Fibroblast of the aortic adventitia (primary cell): ENCODE measurements around the gene GRIK3. TPM values are rescaled to one million over a fixed set of nuclear protein-coding genes. Genes with fewer than 3 reads are reported as not detected.

Experiments used
- DNase-seq: peaks from one replicate; pipeline ENCODE4 v3.0.0-alpha.2; 2010; ENCODE audit warnings: low read depth
- H3K4me3 ChIP-seq: 2 replicates; pipeline ENCODE4 v1.5.1; 2011; ENCODE audit warnings: low read depth, mild to moderate bottlenecking, control low read depth, low read length, moderate library complexity
- CTCF ChIP-seq: IDR thresholded peaks from 2 replicates; pipeline ENCODE4 v1.5.1; 2011; ENCODE audit warnings: mild to moderate bottlenecking, low read length, control low read depth, inconsistent platforms; ENCODE audit not compliant: insufficient read depth
- total RNA-seq: library from RNA; depleted of rRNA; stranded (reverse); fragments of >200 nt; gene quantifications from 2 replicates; pipeline ENCODE4 v1.2.3, GENCODE V29; 2012; ENCODE audit warnings: low replicate concordance

Gene GRIK3
- total RNA-seq, 1 donor, result not detected

GRCh38 chr1:37018510-37018909 lies 15.8 kb downstream of the GRIK3 start:
- H3K4me3 ChIP-seq, result no peak overlapping the region
- no peak for TF ChIP-seq CTCF
- no peak for DNase-seq

DNA sequence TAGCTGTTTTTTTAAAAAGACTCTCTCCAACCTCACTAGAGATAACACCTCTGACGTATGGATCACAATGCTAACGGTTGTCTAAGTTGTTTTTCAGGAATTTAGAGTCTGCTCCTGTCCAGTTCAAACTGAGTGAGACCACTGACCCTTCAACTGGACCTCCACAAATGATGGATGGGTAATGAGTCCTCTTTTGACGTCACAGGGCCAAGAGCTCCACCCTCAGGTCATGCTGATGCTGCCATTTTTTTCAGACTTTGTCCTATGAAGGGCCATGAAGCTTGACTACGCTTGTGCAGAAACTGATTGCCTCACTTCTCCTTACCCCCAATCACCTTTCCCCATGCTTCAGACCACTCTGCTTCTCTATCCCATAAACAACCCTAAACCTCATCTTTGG lies 16.6 kb downstream of the GRIK3 start:
- TF ChIP-seq CTCF, result no peak
- DNase-seq, result no peak
- no peak overlapping the region for H3K4me3 ChIP-seq

GRCh38 chr1:37016121-37016520 lies 18.2 kb downstream of the GRIK3 start:
- DNase-seq, result no peak
- TF ChIP-seq CTCF, result no peak
- H3K4me3 ChIP-seq, result no peak overlapping the region

- no peak for DNase-seq
- no peak for TF ChIP-seq CTCF
- no peak overlapping the region for H3K4me3 ChIP-seq
Measured at GRCh38 chr1:37015713-37016112, 18.6 kb downstream of the GRIK3 start.

GRCh38 chr1:37012226-37012625 lies 22.1 kb downstream of the GRIK3 start:
- TF ChIP-seq CTCF, result no peak
- no peak for DNase-seq
- no peak overlapping the region for H3K4me3 ChIP-seq

DNA sequence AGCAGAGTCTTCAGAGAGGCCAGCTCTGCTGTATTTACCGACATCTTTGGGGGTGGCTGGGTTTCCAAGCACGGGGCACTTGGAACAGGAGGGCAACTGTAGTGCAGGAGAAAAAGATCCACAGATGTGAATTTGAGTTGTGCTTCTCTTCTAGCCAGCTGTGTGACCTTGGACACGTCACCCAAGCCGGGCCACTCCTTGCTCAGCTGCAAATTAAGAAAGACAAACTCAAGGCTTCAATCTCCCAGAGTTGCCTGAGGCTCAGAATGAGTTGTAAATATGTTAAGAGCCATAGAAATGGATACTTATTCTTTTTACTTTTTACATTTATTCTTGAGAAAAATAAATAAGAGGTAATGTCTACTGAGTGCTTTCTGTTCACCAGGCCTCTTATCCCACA lies 24.3 kb downstream of the GRIK3 start:
- no peak for DNase-seq
- no peak overlapping the region for H3K4me3 ChIP-seq
- no peak for TF ChIP-seq CTCF

DNA sequence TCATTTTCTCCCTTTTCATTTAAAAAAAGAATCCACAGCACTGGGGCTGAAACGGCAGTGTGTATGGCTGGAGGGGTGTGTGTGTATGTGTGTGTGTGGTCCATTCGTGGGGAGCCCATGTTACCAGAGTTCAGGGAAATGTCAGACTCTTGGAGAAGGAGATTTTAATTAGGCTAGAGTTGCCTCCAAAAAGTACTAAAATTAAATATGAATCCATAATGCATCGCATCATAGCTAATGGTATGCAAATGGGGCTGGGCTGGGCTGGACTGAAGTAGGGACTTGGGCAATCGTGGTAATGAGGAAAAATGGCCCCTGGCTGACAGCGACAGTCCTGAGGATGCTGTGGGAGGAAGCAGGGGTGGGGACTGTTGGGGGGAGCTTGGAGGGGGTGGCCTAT lies 24.8 kb downstream of the GRIK3 start:
- no peak overlapping the region for H3K4me3 ChIP-seq
- TF ChIP-seq CTCF, result no peak
- no peak for DNase-seq
